ENCODE results near the gene RNF214. TPM values are rescaled to one million over a fixed set of nuclear protein-coding genes. Genes with fewer than 3 reads are reported as not detected.

Gene RNF214
- total RNA-seq, 4 donors from 2014 or later: 12.4 to 21.5 (median 18.4) TPM

DNA sequence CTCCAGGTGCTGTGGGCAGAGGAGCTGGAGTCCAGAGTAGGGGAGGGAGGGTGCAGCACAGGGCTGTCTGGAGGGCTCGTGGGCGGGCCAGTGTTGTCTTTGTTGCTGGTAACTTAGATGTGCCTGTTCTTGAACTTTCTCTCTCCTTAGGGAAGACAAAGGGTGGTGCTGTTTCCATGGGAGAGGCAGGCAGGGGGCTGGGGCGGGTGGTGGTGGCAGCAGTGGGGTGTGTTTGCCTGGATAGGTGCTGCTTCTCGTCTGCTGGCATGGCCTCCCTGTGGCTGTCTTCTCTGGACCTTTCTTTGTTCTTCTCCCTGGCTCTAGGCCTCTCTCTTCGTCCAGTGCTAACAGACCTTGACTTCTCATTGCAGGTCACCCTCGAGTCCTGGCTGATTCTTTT lies 45.5 kb upstream of the RNF214 start:
- H3K36me3 ChIP-seq: peaks cover 51 to 97% (median 91%) of the 10 kb centered on the region in 4 donors
- no peak for DNase-seq (ENCODE audit: extremely low spot score)
- no peaks in the 10 kb centered on the region for H3K9me3 ChIP-seq
- TF ChIP-seq EP300 (IDR thresholded peaks at IDR 0.05) (no peak), POLR2A (IDR thresholded peaks at IDR 0.05; ENCODE audit: low read depth) (no peak), CTCF (IDR thresholded peaks at IDR 0.05) (no peak), POLR2AphosphoS5 (IDR thresholded peaks at IDR 0.05) (no peak)
- intact Hi-C loops (cut with DNase I): no loop called here
- H3K27ac ChIP-seq (replicated peaks in 1 of 4): peak overlapping the region in 1 of 4 donors; percentile 46
- H3K4me3 ChIP-seq: no peak overlapping the region
- no peaks in the 10 kb centered on the region for H3K27me3 ChIP-seq
- 76% methylated on average over 2 of the region's 6 CpGs for WGBS
- H3K4me1 ChIP-seq: peaks cover 0 to 22% (median 6%) of the 10 kb centered on the region in 4 donors

- TF ChIP-seq POLR2AphosphoS5 (IDR thresholded peaks at IDR 0.05): no peak
- no peak for TF ChIP-seq EP300 (IDR thresholded peaks at IDR 0.05)
- TF ChIP-seq CTCF (IDR thresholded peaks at IDR 0.05): no peak
- TF ChIP-seq POLR2A (IDR thresholded peaks at IDR 0.05; ENCODE audit: low read depth): no peak
- 88% methylated on average over 13 of the region's 13 CpGs for WGBS
- no peak overlapping the region for H3K4me3 ChIP-seq
- DNase-seq (ENCODE audit: extremely low spot score): no peak
- peaks cover 0 to 18% (median 3%) of the 10 kb centered on the region in 4 donors for H3K4me1 ChIP-seq
- no peaks in the 10 kb centered on the region for H3K9me3 ChIP-seq
- intact Hi-C loops (cut with DNase I): no loop called here
- no peaks in the 10 kb centered on the region for H3K27me3 ChIP-seq
- peak overlapping the region in 1 of 4 donors; percentile 13 for H3K27ac ChIP-seq (replicated peaks in 1 of 4)
- peaks cover 54 to 97% (median 91%) of the 10 kb centered on the region in 4 donors for H3K36me3 ChIP-seq
Observed at GRCh38 chr11:117187428-117187798, 45.1 kb upstream of the RNF214 start.

- no peak for TF ChIP-seq POLR2AphosphoS5 (IDR thresholded peaks at IDR 0.05)
- WGBS: 90% methylated on average over 14 of the region's 16 CpGs
- Histone ChIP-seq H3K9me3 (no peaks in the 10 kb centered on the region), H3K27me3 (no peaks in the 10 kb centered on the region), H3K4me1 (peaks cover 0 to 17% (median 3%) of the 10 kb centered on the region in 4 donors), H3K4me3 (no peak overlapping the region), H3K27ac (replicated peaks in 1 of 4) (peak overlapping the region in 2 of 4 donors; percentile 4 to 13), H3K36me3 (peaks cover 54 to 97% (median 91%) of the 10 kb centered on the region in 4 donors)
- intact Hi-C loops (cut with DNase I): no loop called here
- no peak for DNase-seq (ENCODE audit: extremely low spot score)
Observed at GRCh38 chr11:117187799-117188481, 44.5 kb upstream of the RNF214 start.

DNA sequence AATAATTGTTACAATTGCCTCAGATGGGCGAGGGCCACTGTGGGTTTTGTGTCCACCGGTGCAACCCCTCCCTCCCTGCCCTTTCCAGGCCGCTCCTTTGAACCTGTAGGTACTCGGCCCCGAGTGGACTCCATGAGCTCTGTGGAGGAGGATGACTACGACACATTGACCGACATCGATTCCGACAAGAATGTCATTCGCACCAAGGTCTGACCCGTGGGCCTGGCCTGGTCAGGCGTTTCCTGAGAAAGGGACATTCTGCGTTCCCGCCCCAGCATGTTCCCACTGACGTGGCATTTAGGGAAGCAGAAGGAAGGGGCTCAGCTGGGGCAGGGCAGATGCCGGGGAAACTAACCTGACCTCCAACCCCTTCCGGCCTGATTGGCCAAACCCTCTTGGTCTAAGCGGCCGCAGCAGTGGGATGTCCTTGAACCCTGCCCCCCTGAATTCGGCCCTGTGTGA lies 43.8 kb upstream of the RNF214 start:
- H3K27ac ChIP-seq (replicated peaks in 1 of 4): peak overlapping the region in 1 of 4 donors; percentile 9
- no peaks in the 10 kb centered on the region for H3K9me3 ChIP-seq
- H3K27me3 ChIP-seq: no peaks in the 10 kb centered on the region
- H3K36me3 ChIP-seq: peaks cover 57 to 97% (median 92%) of the 10 kb centered on the region in 4 donors
- intact Hi-C loops (cut with DNase I): no loop called here
- no peak overlapping the region for H3K4me3 ChIP-seq
- DNase-seq (ENCODE audit: extremely low spot score): no peak
- WGBS: 96% methylated on average over 10 of the region's 20 CpGs
- no peak for TF ChIP-seq EP300 (IDR thresholded peaks at IDR 0.05)
- TF ChIP-seq POLR2A (IDR thresholded peaks at IDR 0.05; ENCODE audit: low read depth): no peak
- no peak for TF ChIP-seq POLR2AphosphoS5 (IDR thresholded peaks at IDR 0.05)
- TF ChIP-seq CTCF (IDR thresholded peaks at IDR 0.05): no peak
- H3K4me1 ChIP-seq: peaks cover 0 to 17% (median 4%) of the 10 kb centered on the region in 4 donors

GRCh38 chr11:117189191-117189940 lies 43.1 kb upstream of the RNF214 start:
- intact Hi-C loops (cut with DNase I): no loop called here
- DNase-seq (ENCODE audit: extremely low spot score): no peak
- H3K27ac ChIP-seq (replicated peaks in 1 of 4): peak overlapping the region in 1 of 4 donors; percentile 18
- peaks cover 0 to 15% (median 8%) of the 10 kb centered on the region in 4 donors for H3K4me1 ChIP-seq
- H3K27me3 ChIP-seq: no peaks in the 10 kb centered on the region
- 89% methylated on average over 21 of the region's 22 CpGs for WGBS
- no peak overlapping the region for H3K4me3 ChIP-seq
- no peak for TF ChIP-seq POLR2A (IDR thresholded peaks at IDR 0.05; ENCODE audit: low read depth)
- no peak for TF ChIP-seq POLR2AphosphoS5 (IDR thresholded peaks at IDR 0.05)
- no peak for TF ChIP-seq CTCF (IDR thresholded peaks at IDR 0.05)
- no peak for TF ChIP-seq EP300 (IDR thresholded peaks at IDR 0.05)
- H3K36me3 ChIP-seq: peaks cover 55 to 97% (median 93%) of the 10 kb centered on the region in 4 donors
- no peaks in the 10 kb centered on the region for H3K9me3 ChIP-seq
